Neuronal stem cell (in vitro differentiated cells): ENCODE measurements around the gene SNRK.
A peak's percentile ranks its signal among the peaks of the same experiment; 100 is the strongest.

ENCODE experiments used
- DNase-seq: peaks from one replicate; pipeline ENCODE4 v3.0.0-alpha.2; 2013; ENCODE audit warnings: low spot score
- H2AFZ ChIP-seq: one replicate; pipeline ENCODE4 v1.6.1; 2013; ENCODE audit warnings: mild to moderate bottlenecking, low read length, inconsistent platforms
- H2AK5ac ChIP-seq: 2 replicates; pipeline ENCODE4 v1.6.1; 2013; ENCODE audit warnings: low read depth, mild to moderate bottlenecking, inconsistent platforms, low read length, moderate library complexity, mixed read lengths
- H2BK120ac ChIP-seq: 2 replicates; pipeline ENCODE4 v1.6.1; 2013; ENCODE audit warnings: low read depth, mild to moderate bottlenecking, inconsistent platforms, low read length, moderate library complexity, mixed read lengths
- H2BK12ac ChIP-seq: one replicate; pipeline ENCODE4 v1.6.1; 2013; ENCODE audit warnings: low read length, inconsistent platforms
- H2BK15ac ChIP-seq: 2 replicates; pipeline ENCODE4 v1.6.1; 2013; ENCODE audit warnings: mild to moderate bottlenecking, low read length, inconsistent platforms, mixed read lengths
- H2BK5ac ChIP-seq: one replicate; pipeline ENCODE4 v1.6.1; 2013; ENCODE audit warnings: inconsistent platforms, mild to moderate bottlenecking, low read length, moderate library complexity
- H3K14ac ChIP-seq: one replicate; pipeline ENCODE4 v1.6.1; 2013; ENCODE audit warnings: low read length, inconsistent platforms
- H3K18ac ChIP-seq: 2 replicates; pipeline ENCODE4 v1.6.1; 2013; ENCODE audit warnings: low read length, inconsistent platforms
- H3K23ac ChIP-seq: 2 replicates; pipeline ENCODE4 v1.6.1; 2013; ENCODE audit warnings: low read depth, mild to moderate bottlenecking, mixed read lengths, low read length, inconsistent platforms; ENCODE audit not compliant: poor library complexity
- H3K27ac ChIP-seq: replicated peaks from 3 replicates; pipeline ENCODE4 v1.5.1; 2013; ENCODE audit warnings: low read length, inconsistent platforms
- H3K27me3 ChIP-seq, 3 experiments: 2 replicates each; pipeline ENCODE4 v1.6.1; 2013; ENCODE audit warnings: low read length in 3 of 3, mild to moderate bottlenecking in 2 of 3, inconsistent platforms in 1 of 3, low read depth in 1 of 3, mixed read lengths in 1 of 3, moderate library complexity in 1 of 3; ENCODE audit not compliant: control insufficient read depth in 3 of 3, insufficient read depth in 3 of 3
- H3K36me3 ChIP-seq, 2 donors: replicated peaks in 1 of 2; 2 replicates each; pipeline ENCODE4 v1.6.1; 2013; ENCODE audit warnings: low read length in 2 of 2; ENCODE audit not compliant: control insufficient read depth in 2 of 2, insufficient read depth in 2 of 2
- H3K4ac ChIP-seq: 2 replicates; pipeline ENCODE4 v1.6.1; 2013; ENCODE audit warnings: inconsistent platforms, mild to moderate bottlenecking, low read length, moderate library complexity
- H3K4me1 ChIP-seq, 2 donors: 1 replicate in 1 of 2; 2 replicates in 1 of 2; pipeline ENCODE4 v1.6.1; 2013; ENCODE audit warnings: low read length in 2 of 2, low read depth in 1 of 2; ENCODE audit not compliant: control insufficient read depth in 2 of 2, insufficient read depth in 1 of 2
- H3K4me2 ChIP-seq: one replicate; pipeline ENCODE4 v1.6.1; 2013; ENCODE audit warnings: mild to moderate bottlenecking, low read length, inconsistent platforms; ENCODE audit not compliant: insufficient read depth, poor library complexity, severe bottlenecking
- H3K4me3 ChIP-seq, 2 donors: 2 replicates each; pipeline ENCODE4 v1.5.1; 2013; ENCODE audit warnings: low read length in 2 of 2, mild to moderate bottlenecking in 2 of 2, inconsistent platforms in 1 of 2, moderate library complexity in 1 of 2
- H3K79me1 ChIP-seq: one replicate; pipeline ENCODE4 v1.6.1; 2013; ENCODE audit warnings: low read depth, mild to moderate bottlenecking, inconsistent platforms, low read length, moderate library complexity
- H3K9ac ChIP-seq: one replicate; pipeline ENCODE4 v1.6.1; 2013; ENCODE audit warnings: mild to moderate bottlenecking, low read depth, low read length, inconsistent platforms; ENCODE audit not compliant: poor library complexity
- H3K9me3 ChIP-seq, 2 donors: replicated peaks in 1 of 2; 2 replicates each; pipeline versions ENCODE3 to v1.6.1; 2013; ENCODE audit warnings: low read length in 2 of 2, mild to moderate bottlenecking in 2 of 2, inconsistent platforms in 1 of 2, low read depth in 1 of 2, mixed read lengths in 1 of 2, moderate library complexity in 1 of 2; ENCODE audit not compliant: control insufficient read depth in 2 of 2, insufficient read depth in 1 of 2
- H4K8ac ChIP-seq: one replicate; pipeline ENCODE4 v1.6.1; 2013; ENCODE audit warnings: low read depth, mild to moderate bottlenecking, inconsistent platforms, low read length, moderate library complexity
- H4K91ac ChIP-seq: one replicate; pipeline ENCODE4 v1.6.1; 2013; ENCODE audit warnings: low read length, low read depth, mild to moderate bottlenecking, inconsistent platforms; ENCODE audit not compliant: poor library complexity
- WGBS, 2 donors: extraction: QIAGEN DNeasy Blood & Tissue Kit; methylation state at CpG; one replicate each; pipeline ENCODE4 v1.1.7; 2013; ENCODE audit warnings: missing lambda C conversion rate in 2 of 2, mixed read lengths in 1 of 2; ENCODE audit not compliant: insufficient read length in 2 of 2, insufficient replicate concordance in 1 of 2; ENCODE audit errors: extremely low coverage in 2 of 2; 5-methylcytosine and 5-hydroxymethylcytosine counted together

Gene SNRK

GRCh38 chr3:43364494-43364893 lies 78.2 kb downstream of the SNRK start:
- Histone ChIP-seq H2BK120ac (no peak overlapping the region), H3K9ac (no peak overlapping the region), H3K4ac (no peak overlapping the region), H3K36me3 (peaks cover 0 to 2% of the 10 kb centered on the region in 2 donors), H2BK5ac (no peak overlapping the region), H3K4me3 (no peak overlapping the region), H3K14ac (no peak overlapping the region), H4K8ac (no peak overlapping the region), H3K4me1 (peaks cover 0 to 3% of the 10 kb centered on the region in 2 donors), H3K27me3 (no peaks in the 10 kb centered on the region), H3K4me2 (no peak overlapping the region), H2AFZ (no peak overlapping the region), H3K23ac (no peak overlapping the region), H3K18ac (no peak overlapping the region), H3K27ac (no peak overlapping the region), H3K79me1 (peaks cover 2% of the 10 kb centered on the region), H2BK12ac (no peak overlapping the region), H3K9me3 (no peaks in the 10 kb centered on the region), H2AK5ac (no peak overlapping the region), H2BK15ac (no peak overlapping the region), H4K91ac (no peak overlapping the region)
- DNase-seq: no peak
- WGBS, 2 donors: no CpG with 5 or more reads among the region's 14 CpGs

DNA sequence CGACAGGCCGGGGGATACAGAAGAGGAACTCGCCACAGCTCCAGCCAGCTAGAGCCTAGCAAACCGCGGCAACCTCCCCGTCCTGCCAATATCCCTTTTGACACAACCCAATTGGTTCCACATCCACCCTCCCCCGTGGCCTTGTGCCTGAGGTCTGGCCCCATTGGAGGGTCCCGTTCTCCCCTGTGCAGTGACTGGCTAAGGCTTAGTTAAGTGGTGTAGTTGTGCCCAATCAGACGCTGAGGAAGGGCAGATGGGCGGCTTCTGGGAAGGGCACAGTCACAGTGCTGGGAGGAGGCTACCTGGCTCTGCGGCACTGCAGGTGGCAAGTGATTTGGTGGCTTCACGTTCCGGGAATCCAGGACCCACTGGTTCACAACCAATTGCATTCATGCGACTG lies 78.6 kb downstream of the SNRK start:
- Histone ChIP-seq H2BK5ac (no peak overlapping the region), H4K8ac (no peak overlapping the region), H3K4me3 (no peak overlapping the region), H3K14ac (no peak overlapping the region), H3K4ac (no peak overlapping the region), H4K91ac (no peak overlapping the region), H3K23ac (no peak overlapping the region), H3K18ac (no peak overlapping the region), H3K9me3 (no peaks in the 10 kb centered on the region), H3K4me1 (peaks cover 0 to 3% of the 10 kb centered on the region in 2 donors), H2BK12ac (no peak overlapping the region), H3K27ac (no peak overlapping the region), H3K36me3 (peaks cover 0 to 2% of the 10 kb centered on the region in 2 donors), H2BK15ac (no peak overlapping the region), H3K79me1 (peaks cover 2% of the 10 kb centered on the region), H2BK120ac (no peak overlapping the region), H2AFZ (no peak overlapping the region), H3K9ac (no peak overlapping the region), H2AK5ac (no peak overlapping the region), H3K4me2 (no peak overlapping the region), H3K27me3 (no peaks in the 10 kb centered on the region)
- DNase-seq: no peak
- no CpG with 5 or more reads among the region's 14 CpGs for WGBS, 2 donors

GRCh38 chr3:43365601-43366305 lies 79.4 kb downstream of the SNRK start:
- Histone ChIP-seq H4K8ac (no peak overlapping the region), H3K4me1 (no peaks in the 10 kb centered on the region), H3K4me2 (no peak overlapping the region), H3K9ac (no peak overlapping the region), H2AFZ (no peak overlapping the region), H3K23ac (peak overlapping the region; percentile 52), H2BK120ac (no peak overlapping the region), H2BK15ac (no peak overlapping the region), H3K4me3 (no peak overlapping the region), H4K91ac (no peak overlapping the region), H3K36me3 (peaks cover 0 to 2% of the 10 kb centered on the region in 2 donors), H3K18ac (no peak overlapping the region), H3K27me3 (no peaks in the 10 kb centered on the region), H2AK5ac (no peak overlapping the region), H3K4ac (no peak overlapping the region), H2BK5ac (no peak overlapping the region), H3K79me1 (peaks cover 2% of the 10 kb centered on the region), H3K9me3 (no peaks in the 10 kb centered on the region), H2BK12ac (no peak overlapping the region), H3K14ac (no peak overlapping the region), H3K27ac (no peak overlapping the region)
- no CpG with 5 or more reads among the region's 12 CpGs for WGBS, 2 donors
- no peak for DNase-seq

- no peak overlapping the region for H2BK120ac ChIP-seq
- H2AK5ac ChIP-seq: peak overlapping the region; percentile 6
- no peaks in the 10 kb centered on the region for H3K27me3 ChIP-seq
- H3K4ac ChIP-seq: no peak overlapping the region
- H3K4me1 ChIP-seq: no peaks in the 10 kb centered on the region
- no peak overlapping the region for H3K4me3 ChIP-seq
- WGBS, 2 donors: no CpG with 5 or more reads among the region's 11 CpGs
- H3K23ac ChIP-seq: peak overlapping the region; percentile 44
- no peak overlapping the region for H2BK12ac ChIP-seq
- H3K36me3 ChIP-seq: peaks cover 0 to 2% of the 10 kb centered on the region in 2 donors
- H3K9ac ChIP-seq: no peak overlapping the region
- H2BK5ac ChIP-seq: no peak overlapping the region
- peak overlapping the region; percentile 48 for H3K18ac ChIP-seq
- H3K4me2 ChIP-seq: no peak overlapping the region
- H3K79me1 ChIP-seq: peaks cover 2% of the 10 kb centered on the region
- H4K91ac ChIP-seq: no peak overlapping the region
- no peak overlapping the region for H4K8ac ChIP-seq
- no peaks in the 10 kb centered on the region for H3K9me3 ChIP-seq
- DNase-seq: no peak
- H2BK15ac ChIP-seq: no peak overlapping the region
- no peak overlapping the region for H3K27ac ChIP-seq
- H2AFZ ChIP-seq: no peak overlapping the region
- H3K14ac ChIP-seq: no peak overlapping the region
Observed at GRCh38 chr3:43366481-43366880, 80.1 kb downstream of the SNRK start.
